NCI-H1694 treated with DMSO at 0.1 percent for 48 hours (cell line): ENCODE results near the gene BRAP.
A peak's percentile ranks its signal among the peaks of the same experiment; 100 is the strongest.
"Not testable (repeated sequence)": the region's sequence is repeated elsewhere in the genome, so short reads cannot be mapped to it uniquely, and the experiment has no call there.

Experiments used
- DNase-seq: peaks from one replicate; lab custom pipeline; 2025; lab: John Stamatoyannopoulos, UW

The BRAP gene

GRCh38 chr12:111685811-111686573, at the start of gene BRAP, which contains the start of gene ACAD10:
Gene BRAP, minus strand, starts transcription at chr12:111685956. Its CDS starts 164 bp downstream, at chr12:111685792.
Gene ACAD10, plus strand, starts transcription at chr12:111686053. Its CDS starts 6,657 bp downstream, at chr12:111692710.
- DNase-seq = peak; percentile 55

GRCh38 chr12:111733340-111733915, 47.7 kb upstream of the BRAP start:
- DNase-seq = no peak

- no peak for DNase-seq
These were observed 47.0 kb upstream of the BRAP start for GRCh38 chr12:111732786-111733185.

- no peak for DNase-seq
These were observed 44.7 kb upstream of the BRAP start for GRCh38 chr12:111730420-111730819.

GRCh38 chr12:111728795-111729194, 43.0 kb upstream of the BRAP start:
- DNase-seq = no peak

GRCh38 chr12:111723646-111724360, 38.0 kb upstream of the BRAP start:
- not testable (repeated sequence) for DNase-seq

- no peak for DNase-seq
These were observed 34.7 kb upstream of the BRAP start for GRCh38 chr12:111720457-111720856.

GRCh38 chr12:111719316-111719715, 33.6 kb upstream of the BRAP start:
- not testable (repeated sequence) for DNase-seq

GRCh38 chr12:111715279-111715678, 29.5 kb upstream of the BRAP start:
- DNase-seq = no peak

- DNase-seq = no peak
These were observed 20.4 kb upstream of the BRAP start for GRCh38 chr12:111706145-111706544.

GRCh38 chr12:111705672-111706071, 19.9 kb upstream of the BRAP start:
- no peak for DNase-seq

- DNase-seq = no peak
These were observed 14.2 kb upstream of the BRAP start for GRCh38 chr12:111699962-111700361.

- no peak for DNase-seq
These were observed 8.1 kb upstream of the BRAP start for GRCh38 chr12:111693818-111694217.

GRCh38 chr12:111692575-111693210, 6.9 kb upstream of the BRAP start:
- DNase-seq = no peak

GRCh38 chr12:111691262-111691661, 5.5 kb upstream of the BRAP start:
- DNase-seq = no peak

GRCh38 chr12:111687952-111688351, 2.2 kb upstream of the BRAP start:
- DNase-seq = no peak

GRCh38 chr12:111687255-111687654, 1.5 kb upstream of the BRAP start:
- DNase-seq = no peak

GRCh38 chr12:111686574-111687105, 884 bp upstream of the BRAP start:
- DNase-seq = no peak

GRCh38 chr12:111685322-111685810, 390 bp downstream of the BRAP start:
- no peak for DNase-seq

- DNase-seq = not testable (repeated sequence)
These were observed 1.1 kb downstream of the BRAP start for GRCh38 chr12:111684485-111685198.

- DNase-seq = no peak
These were observed 8.6 kb downstream of the BRAP start for GRCh38 chr12:111677186-111677585.
